ENCODE measurements around the gene LLGL1.

DNA sequence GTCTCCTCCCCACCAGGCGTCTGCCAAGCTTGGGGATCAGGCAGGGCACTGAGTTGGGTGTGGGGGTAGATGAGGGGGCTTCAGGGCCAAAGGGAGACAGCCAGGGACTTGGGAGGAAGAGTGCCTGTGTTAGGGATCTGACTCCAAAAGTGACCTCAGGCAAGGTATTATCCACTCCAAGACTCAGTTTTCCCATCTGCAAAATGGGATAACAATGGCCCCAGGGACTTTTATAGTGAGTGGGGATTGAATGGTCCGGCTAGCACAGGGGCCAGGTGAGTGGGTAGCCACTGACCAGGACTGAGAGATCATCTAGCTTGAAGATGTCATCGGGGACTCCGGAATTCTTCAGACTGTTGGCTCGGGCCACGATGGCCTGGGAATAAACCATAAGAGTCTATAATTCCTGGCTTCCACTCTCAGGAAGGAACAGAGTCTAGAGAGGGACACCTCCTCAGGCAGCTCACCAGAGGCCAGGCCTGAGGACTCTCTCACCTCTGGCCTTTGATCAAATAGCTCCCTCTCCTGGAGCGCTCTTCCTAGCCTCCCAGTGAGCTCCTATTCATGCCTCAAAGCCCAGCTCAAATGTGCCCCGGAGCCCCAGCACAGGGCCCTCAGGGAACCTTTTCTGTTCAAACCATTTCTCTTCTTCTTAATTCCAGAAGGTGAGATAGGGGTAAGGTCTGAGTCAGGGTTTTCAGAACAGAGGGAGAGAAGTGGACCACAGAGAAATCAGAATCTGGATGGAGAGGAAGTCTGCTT, 29.6 kb downstream of the LLGL1 start:
- TF ChIP-seq, protein P1, sequence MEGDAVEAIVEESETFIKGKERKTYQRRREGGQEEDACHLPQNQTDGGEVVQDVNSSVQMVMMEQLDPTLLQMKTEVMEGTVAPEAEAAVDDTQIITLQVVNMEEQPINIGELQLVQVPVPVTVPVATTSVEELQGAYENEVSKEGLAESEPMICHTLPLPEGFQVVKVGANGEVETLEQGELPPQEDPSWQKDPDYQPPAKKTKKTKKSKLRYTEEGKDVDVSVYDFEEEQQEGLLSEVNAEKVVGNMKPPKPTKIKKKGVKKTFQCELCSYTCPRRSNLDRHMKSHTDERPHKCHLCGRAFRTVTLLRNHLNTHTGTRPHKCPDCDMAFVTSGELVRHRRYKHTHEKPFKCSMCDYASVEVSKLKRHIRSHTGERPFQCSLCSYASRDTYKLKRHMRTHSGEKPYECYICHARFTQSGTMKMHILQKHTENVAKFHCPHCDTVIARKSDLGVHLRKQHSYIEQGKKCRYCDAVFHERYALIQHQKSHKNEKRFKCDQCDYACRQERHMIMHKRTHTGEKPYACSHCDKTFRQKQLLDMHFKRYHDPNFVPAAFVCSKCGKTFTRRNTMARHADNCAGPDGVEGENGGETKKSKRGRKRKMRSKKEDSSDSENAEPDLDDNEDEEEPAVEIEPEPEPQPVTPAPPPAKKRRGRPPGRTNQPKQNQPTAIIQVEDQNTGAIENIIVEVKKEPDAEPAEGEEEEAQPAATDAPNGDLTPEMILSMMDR (IDR thresholded peaks at IDR 0.05): no peak
- no peak for TF ChIP-seq POLR2AphosphoS5 (IDR thresholded peaks at IDR 0.05)

Data from transverse colon (tissue), 4 donors.